Stimulated activated naive B cell treated with anti-CD40 and anti-IgM and Interleukin-4, amounts not matched to agents 10 μg/mL and 1 μg/mL and 100 μg/mL, for 72 hours (primary cell): ENCODE measurements around the gene TTBK1.

Experiments used
- ATAC-seq, 2 donors: fragments of 150-1000 bp; cut with Tn5 transposase; replicated peaks; 2 replicates each; pipeline ENCODE4 v1.10.0; 2021; ENCODE audit warnings: moderate library complexity in 1 of 2
- DNase-seq: peaks from one replicate; pipeline ENCODE4 v3.0.0; 2021
- H3K27ac Mint-ChIP-seq: one replicate; pipeline ENCODE4 v1.8.0; 2022; ENCODE audit warnings: mild to moderate bottlenecking, mixed read lengths
- H3K27me3 Mint-ChIP-seq, 2 donors: one replicate each; pipeline ENCODE4 v1.8.0; 2022; ENCODE audit warnings: mixed read lengths in 2 of 2
- H3K36me3 Mint-ChIP-seq, 2 donors: one replicate each; pipeline ENCODE4 v1.8.0; 2022; ENCODE audit warnings: mixed read lengths in 2 of 2, mild to moderate bottlenecking in 1 of 2
- H3K4me1 Mint-ChIP-seq, 2 donors: one replicate each; pipeline ENCODE4 v1.8.0; 2022; ENCODE audit warnings: mixed read lengths in 2 of 2, mild to moderate bottlenecking in 1 of 2
- H3K4me3 Mint-ChIP-seq, 2 donors: one replicate each; pipeline ENCODE4 v1.8.0; 2022; ENCODE audit warnings: mild to moderate bottlenecking in 2 of 2, mixed read lengths in 2 of 2, moderate library complexity in 1 of 2
- H3K9me3 Mint-ChIP-seq, 2 donors: one replicate each; pipeline ENCODE4 v1.8.0; 2022; ENCODE audit warnings: mixed read lengths in 2 of 2, mild to moderate bottlenecking in 1 of 2

TTBK1 gene

DNA sequence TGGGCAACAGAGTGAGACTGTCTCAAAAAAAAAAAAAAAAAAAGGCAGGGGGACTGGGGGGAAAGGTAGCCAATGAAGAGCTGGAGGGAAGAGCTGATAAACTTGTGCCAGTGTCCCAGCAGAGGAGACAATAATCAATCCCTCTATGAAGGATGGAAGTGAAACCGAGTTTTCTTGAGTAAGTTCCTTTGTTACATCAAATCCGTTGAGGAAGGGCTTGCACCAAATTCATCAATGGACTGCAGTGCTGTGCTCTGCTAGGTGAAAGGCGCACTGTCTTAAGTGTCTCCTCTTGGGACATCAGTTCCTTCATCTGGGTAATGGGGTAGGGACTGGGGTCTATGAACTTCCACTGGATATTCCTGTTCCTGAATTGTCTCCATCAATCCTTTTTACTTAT lies 68.4 kb downstream of the TTBK1 start:
- H3K27me3 Mint-ChIP-seq = no peaks in the 10 kb centered on the region
- H3K4me3 Mint-ChIP-seq = no peak overlapping the region
- peaks cover 3 to 19% of the 10 kb centered on the region in 2 donors for H3K36me3 Mint-ChIP-seq
- no peaks in the 10 kb centered on the region for H3K9me3 Mint-ChIP-seq
- peaks cover 36 to 88% of the 10 kb centered on the region in 2 donors for H3K4me1 Mint-ChIP-seq
- H3K27ac Mint-ChIP-seq = peak overlapping the region; percentile 47
- DNase-seq (no peak), ATAC-seq (no peak)

DNA sequence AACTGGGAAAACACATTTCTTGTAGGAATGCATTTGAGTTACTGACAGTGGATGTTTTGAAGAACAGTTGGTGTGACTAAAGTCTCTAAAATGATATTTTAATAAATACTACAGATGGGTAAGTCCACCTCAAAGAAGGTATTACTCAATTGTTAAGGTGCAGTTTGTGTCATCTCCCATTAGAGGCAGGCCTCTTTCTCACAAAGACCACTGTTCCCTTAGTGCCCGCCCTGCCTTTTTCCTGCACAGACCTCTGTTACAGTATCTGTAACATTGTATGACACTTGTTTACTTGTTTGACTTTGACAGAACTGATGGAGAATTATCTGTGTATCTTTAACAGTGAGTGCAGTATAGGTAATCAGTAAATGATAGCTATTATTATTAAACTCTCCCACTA lies 70.5 kb downstream of the TTBK1 start:
- DNase-seq (no peak), ATAC-seq (no peak)
- H3K4me1 Mint-ChIP-seq = peaks cover 37 to 90% of the 10 kb centered on the region in 2 donors
- no peak overlapping the region for H3K4me3 Mint-ChIP-seq
- H3K27ac Mint-ChIP-seq = no peak overlapping the region
- peaks cover 4 to 22% of the 10 kb centered on the region in 2 donors for H3K36me3 Mint-ChIP-seq
- H3K9me3 Mint-ChIP-seq = no peaks in the 10 kb centered on the region
- no peaks in the 10 kb centered on the region for H3K27me3 Mint-ChIP-seq

DNA sequence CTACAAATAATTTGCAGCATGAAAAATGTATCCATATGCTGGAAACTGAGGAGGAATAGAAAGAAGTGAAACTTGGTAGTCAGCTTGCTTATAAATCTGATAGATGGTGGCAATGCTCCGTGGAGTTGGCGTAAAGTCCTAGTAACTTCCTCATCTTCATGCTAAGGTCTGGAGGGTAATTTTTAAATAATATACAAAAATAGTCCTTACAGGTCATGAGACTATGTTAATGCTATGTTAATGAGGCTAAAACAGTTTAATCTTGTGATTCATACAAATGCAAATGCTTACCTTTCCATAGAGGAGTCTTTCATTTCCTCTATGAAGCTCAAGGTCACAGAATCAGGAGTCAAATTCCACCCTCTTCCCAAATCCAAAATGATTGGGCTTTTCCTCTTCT lies 74.7 kb downstream of the TTBK1 start:
- no peaks in the 10 kb centered on the region for H3K9me3 Mint-ChIP-seq
- H3K27ac Mint-ChIP-seq = peak overlapping the region; percentile 87
- peaks cover 32 to 88% of the 10 kb centered on the region in 2 donors for H3K4me1 Mint-ChIP-seq
- peak; percentile 70 to 77 for ATAC-seq
- no peaks in the 10 kb centered on the region for H3K27me3 Mint-ChIP-seq
- peaks cover 4 to 28% of the 10 kb centered on the region in 2 donors for H3K36me3 Mint-ChIP-seq
- peak overlapping the region; percentile 20 to 31 for H3K4me3 Mint-ChIP-seq
- DNase-seq = no peak

DNA sequence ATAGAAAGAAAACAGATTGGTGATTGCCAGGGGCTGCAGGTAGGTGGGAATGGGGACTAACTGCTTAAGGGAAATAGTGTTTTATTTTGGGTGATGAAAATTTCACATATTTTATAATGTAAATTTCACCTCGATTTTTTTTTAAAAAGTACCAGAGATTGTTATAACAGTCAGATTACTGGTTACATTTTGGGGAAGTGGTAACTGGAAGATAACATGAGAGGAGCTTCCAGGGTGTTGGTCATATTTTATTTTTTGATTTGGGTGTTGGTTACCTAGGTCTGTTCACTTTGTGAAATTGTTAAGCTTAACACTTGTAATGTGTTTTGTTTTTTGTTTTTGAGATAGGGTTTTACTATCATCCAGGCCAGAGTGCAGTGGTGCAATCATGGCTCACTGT lies 82.6 kb downstream of the TTBK1 start:
- no peak for DNase-seq
- H3K4me1 Mint-ChIP-seq = peaks cover 9 to 43% of the 10 kb centered on the region in 2 donors
- ATAC-seq = no peak
- no peaks in the 10 kb centered on the region for H3K9me3 Mint-ChIP-seq
- no peak overlapping the region for H3K27ac Mint-ChIP-seq
- H3K27me3 Mint-ChIP-seq = no peaks in the 10 kb centered on the region
- peaks cover 13 to 44% of the 10 kb centered on the region in 2 donors for H3K36me3 Mint-ChIP-seq
- H3K4me3 Mint-ChIP-seq = no peak overlapping the region

DNA sequence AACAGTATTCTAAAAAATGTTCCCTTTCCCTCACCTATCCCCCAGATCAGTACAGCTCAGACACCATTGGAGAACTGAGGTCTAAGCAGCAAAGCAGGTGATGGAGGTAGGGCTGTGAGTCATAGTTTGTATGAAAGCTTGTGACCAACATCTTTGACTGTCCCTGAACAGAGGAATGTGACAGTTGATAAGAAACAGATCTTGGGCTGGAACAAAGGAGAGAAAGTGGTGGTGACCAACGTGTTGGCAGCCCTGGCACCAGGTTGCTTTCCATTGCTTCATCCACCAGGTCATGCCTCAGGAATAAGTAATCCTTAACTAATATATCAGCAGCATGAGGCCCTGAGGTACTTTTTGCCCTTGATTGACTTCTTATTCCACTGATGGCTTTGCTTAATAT lies 85.2 kb downstream of the TTBK1 start:
- H3K9me3 Mint-ChIP-seq = no peaks in the 10 kb centered on the region
- DNase-seq (no peak), ATAC-seq (no peak)
- H3K27ac Mint-ChIP-seq = peak overlapping the region; percentile 76
- peaks cover 14 to 50% of the 10 kb centered on the region in 2 donors for H3K36me3 Mint-ChIP-seq
- H3K4me1 Mint-ChIP-seq = peaks cover 8 to 36% of the 10 kb centered on the region in 2 donors
- no peaks in the 10 kb centered on the region for H3K27me3 Mint-ChIP-seq
- no peak overlapping the region for H3K4me3 Mint-ChIP-seq

DNA sequence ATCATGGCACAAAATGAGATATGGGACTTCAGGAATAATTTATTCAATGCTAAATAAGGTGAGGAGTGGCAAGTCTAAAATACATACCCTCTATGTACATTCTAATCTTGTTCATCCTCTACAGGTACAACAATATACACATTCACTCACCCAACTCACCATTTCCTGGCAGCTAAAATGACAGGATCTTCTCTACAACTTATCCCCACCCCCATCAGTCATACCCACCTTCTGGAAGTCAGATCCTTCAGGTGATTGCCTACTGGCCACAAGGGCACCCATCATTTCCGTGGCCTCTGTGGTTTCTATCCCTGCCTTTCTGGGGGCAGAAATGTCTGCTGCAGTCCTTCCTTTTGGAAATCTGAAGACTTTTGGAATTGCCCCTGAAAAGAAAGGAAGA lies 88.2 kb downstream of the TTBK1 start:
- ATAC-seq = no peak
- Mint-ChIP-seq H3K27ac (peak overlapping the region; percentile 20), H3K4me1 (peaks cover 15 to 38% of the 10 kb centered on the region in 2 donors), H3K9me3 (no peaks in the 10 kb centered on the region), H3K4me3 (no peak overlapping the region), H3K36me3 (peaks cover 15 to 43% of the 10 kb centered on the region in 2 donors), H3K27me3 (no peaks in the 10 kb centered on the region)
- DNase-seq = no peak

DNA sequence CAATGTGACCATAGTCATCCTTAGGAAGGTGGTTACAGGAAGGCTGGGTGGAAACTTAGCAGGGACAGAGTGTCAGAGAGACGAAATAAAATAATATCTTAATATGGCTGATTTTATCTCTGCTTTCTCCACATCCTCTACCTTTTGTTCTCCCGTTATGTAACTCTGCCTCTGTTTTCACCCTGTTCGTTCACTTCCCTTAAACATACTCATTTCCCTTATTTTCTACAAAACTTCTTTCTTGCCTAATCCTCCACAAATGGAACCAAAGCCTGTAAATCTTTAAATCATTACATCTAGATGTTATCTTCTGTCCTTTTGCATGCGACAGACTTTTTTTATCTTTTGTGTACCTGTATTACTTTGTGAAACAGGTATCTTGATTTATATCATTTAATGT lies 88.6 kb downstream of the TTBK1 start:
- H3K36me3 Mint-ChIP-seq = peaks cover 15 to 48% of the 10 kb centered on the region in 2 donors
- H3K27ac Mint-ChIP-seq = no peak overlapping the region
- H3K4me3 Mint-ChIP-seq = no peak overlapping the region
- H3K4me1 Mint-ChIP-seq = peaks cover 15 to 38% of the 10 kb centered on the region in 2 donors
- DNase-seq (no peak), ATAC-seq (no peak)
- no peaks in the 10 kb centered on the region for H3K9me3 Mint-ChIP-seq
- H3K27me3 Mint-ChIP-seq = no peaks in the 10 kb centered on the region

DNA sequence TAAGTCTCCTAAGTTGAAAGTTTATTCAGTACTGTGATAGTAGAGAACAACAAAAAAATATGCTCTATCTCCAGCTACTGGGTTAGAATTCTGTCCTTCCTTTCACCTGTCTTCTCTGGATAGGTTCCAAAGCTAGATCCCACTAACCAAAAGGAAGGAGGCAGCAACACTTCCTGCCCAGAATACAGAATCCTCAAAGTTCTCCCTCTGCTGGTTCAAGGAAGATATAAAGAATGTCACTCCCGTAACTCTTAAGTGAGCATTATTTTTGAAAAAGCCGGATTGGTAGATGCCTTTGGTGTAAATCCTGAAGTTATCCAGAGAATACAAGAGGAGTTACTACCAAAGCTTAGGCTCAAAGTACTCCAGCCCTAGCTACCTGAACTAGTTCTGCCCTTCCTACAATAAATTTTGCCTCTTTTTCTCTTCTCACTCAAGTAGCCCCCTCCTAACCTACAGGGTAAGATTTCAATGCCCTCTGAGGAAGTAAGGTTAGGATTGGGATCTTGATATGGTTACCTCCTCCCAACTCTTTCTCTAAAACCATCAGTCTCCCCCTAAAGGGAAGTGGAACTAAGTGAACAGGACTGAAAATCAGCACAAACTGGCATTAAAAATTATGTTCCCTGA lies 91.3 kb downstream of the TTBK1 start:
- no peak overlapping the region for H3K4me3 Mint-ChIP-seq
- ATAC-seq (no peak), DNase-seq (no peak)
- peak overlapping the region; percentile 7 for H3K27ac Mint-ChIP-seq
- no peaks in the 10 kb centered on the region for H3K27me3 Mint-ChIP-seq
- peaks cover 0 to 1% of the 10 kb centered on the region in 2 donors for H3K9me3 Mint-ChIP-seq
- peaks cover 31 to 56% of the 10 kb centered on the region in 2 donors for H3K4me1 Mint-ChIP-seq
- peaks cover 14 to 53% of the 10 kb centered on the region in 2 donors for H3K36me3 Mint-ChIP-seq

DNA sequence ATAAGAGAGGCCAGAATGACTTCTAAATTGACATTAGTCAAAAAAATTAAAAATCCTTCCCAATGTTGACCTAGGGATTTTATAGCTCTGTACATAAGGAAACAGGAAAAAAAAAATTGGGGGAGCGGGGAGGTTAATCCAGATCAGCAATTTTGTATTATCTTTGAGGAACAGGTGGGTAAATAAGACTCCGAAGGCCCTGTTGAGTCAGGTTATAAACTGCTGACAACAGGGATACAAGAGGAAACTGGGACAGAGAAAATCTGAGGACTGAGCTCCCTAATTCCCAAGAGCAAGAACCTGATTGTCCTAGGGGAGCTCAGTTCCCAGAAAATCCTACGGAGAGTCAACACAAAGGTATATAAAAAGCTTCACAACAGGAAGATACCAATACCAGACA lies 92.2 kb downstream of the TTBK1 start:
- peaks cover 20 to 62% of the 10 kb centered on the region in 2 donors for H3K36me3 Mint-ChIP-seq
- peaks cover 0 to 1% of the 10 kb centered on the region in 2 donors for H3K9me3 Mint-ChIP-seq
- ATAC-seq = no peak
- no peak for DNase-seq
- no peak overlapping the region for H3K4me3 Mint-ChIP-seq
- no peak overlapping the region for H3K27ac Mint-ChIP-seq
- H3K4me1 Mint-ChIP-seq = peaks cover 37 to 65% of the 10 kb centered on the region in 2 donors
- H3K27me3 Mint-ChIP-seq = no peaks in the 10 kb centered on the region

DNA sequence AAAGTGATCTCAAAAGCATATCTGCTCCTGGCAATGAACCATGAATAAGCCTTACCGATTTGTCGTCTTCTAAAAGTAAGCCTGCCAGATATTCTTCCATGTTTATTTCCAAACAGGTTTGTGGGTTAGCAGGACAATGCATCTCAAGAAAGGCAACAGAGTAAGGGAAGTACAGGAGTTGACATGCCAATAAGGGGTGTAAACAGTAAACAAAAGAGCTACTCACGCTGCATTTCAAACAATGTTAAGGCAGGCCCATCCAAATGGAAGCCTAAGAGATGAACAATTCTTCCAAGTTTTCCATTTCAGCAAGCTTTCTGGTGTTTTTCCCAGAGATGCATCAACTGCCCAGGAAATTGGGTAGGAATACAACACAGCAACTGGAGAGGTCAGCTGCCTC lies 93.1 kb downstream of the TTBK1 start:
- Mint-ChIP-seq H3K4me3 (no peak overlapping the region), H3K9me3 (peaks cover 0 to 1% of the 10 kb centered on the region in 2 donors), H3K27me3 (no peaks in the 10 kb centered on the region), H3K36me3 (peaks cover 27 to 66% of the 10 kb centered on the region in 2 donors), H3K27ac (no peak overlapping the region), H3K4me1 (peaks cover 41 to 61% of the 10 kb centered on the region in 2 donors)
- DNase-seq (no peak), ATAC-seq (no peak)
